Liver (tissue), 9 donors: ENCODE measurements around the gene CCNY. TPM values are rescaled to one million over a fixed set of nuclear protein-coding genes. Genes with fewer than 3 reads are reported as not detected.

Experiments used
- DNase-seq: peaks from one replicate; pipeline ENCODE4 v3.0.0-alpha.2; 2017; ENCODE audit warnings: low spot score
- H3K27ac ChIP-seq, 2 donors: one replicate each; pipeline ENCODE4 v1.7.0; 2013; ENCODE audit warnings: inconsistent platforms in 2 of 2, low read length in 2 of 2, control low read depth in 1 of 2, low read depth in 1 of 2, mild to moderate bottlenecking in 1 of 2
- H3K27me3 ChIP-seq, 4 donors: one replicate each; pipeline versions ENCODE4 v1.6.1 to v1.7.0; 2013; ENCODE audit warnings: low read length in 3 of 4, inconsistent platforms in 1 of 4, mild to moderate bottlenecking in 1 of 4, moderate library complexity in 1 of 4; ENCODE audit not compliant: control insufficient read depth in 4 of 4, insufficient read depth in 4 of 4
- H3K36me3 ChIP-seq, 4 donors: one replicate each; pipeline versions ENCODE4 v1.6.1 to v1.7.0; 2013; ENCODE audit warnings: low read length in 3 of 4, mild to moderate bottlenecking in 3 of 4, low read depth in 1 of 4, moderate library complexity in 1 of 4; ENCODE audit not compliant: control insufficient read depth in 4 of 4, insufficient read depth in 3 of 4
- H3K4me1 ChIP-seq, 4 donors: one replicate each; pipeline versions ENCODE4 v1.6.1 to v1.7.0; 2013; ENCODE audit warnings: low read length in 3 of 4, mild to moderate bottlenecking in 3 of 4, moderate library complexity in 1 of 4; ENCODE audit not compliant: control insufficient read depth in 4 of 4, insufficient read depth in 4 of 4
- H3K4me3 ChIP-seq, 3 donors: one replicate each; pipeline versions ENCODE4 v1.6.1 to v1.7.0; 2013; ENCODE audit warnings: low read length in 3 of 3, control low read depth in 1 of 3, low read depth in 1 of 3, mild to moderate bottlenecking in 1 of 3
- H3K9ac ChIP-seq, 2 donors: one replicate each; pipeline ENCODE4 v1.7.0; 2013; ENCODE audit warnings: low read length in 2 of 2, mild to moderate bottlenecking in 2 of 2, moderate library complexity in 2 of 2, control low read depth in 1 of 2, low read depth in 1 of 2
- H3K9me3 ChIP-seq, 4 donors: one replicate each; pipeline versions ENCODE4 v1.6.1 to v1.7.0; 2013; ENCODE audit warnings: low read length in 3 of 4; ENCODE audit not compliant: control insufficient read depth in 4 of 4
- ATF3 ChIP-seq: IDR thresholded peaks from 2 replicates; pipeline ENCODE4 v1.6.1; 2016; ENCODE audit warnings: antibody characterized with exemption
- CTCF ChIP-seq: fragments of 150-350 bp; IDR thresholded peaks from 2 replicates; pipeline ENCODE4 v1.5.1; 2017; ENCODE audit warnings: improper control_type of control experiment, low read depth, low read length; ENCODE audit not compliant: missing input control
- EGR1 ChIP-seq, 2 donors: IDR thresholded peaks; 2 replicates each; pipeline ENCODE4 v1.6.1; 2016 to 2018; ENCODE audit warnings: antibody characterized with exemption in 2 of 2, low read depth in 2 of 2
- FOXA1 ChIP-seq: IDR thresholded peaks from 2 replicates; pipeline ENCODE4 v1.6.1; 2016; ENCODE audit warnings: antibody characterized with exemption
- GABPA ChIP-seq, 2 donors: IDR thresholded peaks in 1 of 2; conservative IDR thresholded peaks in 1 of 2; 2 replicates each; pipeline ENCODE4 v1.6.1; 2016; ENCODE audit warnings: antibody characterized with exemption in 2 of 2, mild to moderate bottlenecking in 1 of 2, moderate library complexity in 1 of 2
- HNF4A ChIP-seq, 2 donors: conservative IDR thresholded peaks; 2 replicates each; pipeline ENCODE4 v1.6.1; 2016; ENCODE audit warnings: antibody characterized with exemption in 2 of 2, mild to moderate bottlenecking in 2 of 2
- HNF4G ChIP-seq: IDR thresholded peaks from 2 replicates; pipeline ENCODE4 v1.6.1; 2016; ENCODE audit warnings: antibody characterized with exemption
- JUND ChIP-seq, 2 donors: IDR thresholded peaks; 2 replicates each; pipeline ENCODE4 v1.6.1; 2016; ENCODE audit warnings: antibody characterized with exemption in 2 of 2
- MAX ChIP-seq: IDR thresholded peaks from 2 replicates; pipeline ENCODE4 v1.6.1; 2016; ENCODE audit warnings: antibody characterized with exemption
- NR2F2 ChIP-seq: IDR thresholded peaks from 2 replicates; pipeline ENCODE4 v1.6.1; 2016; ENCODE audit warnings: antibody characterized with exemption
- RAD21 ChIP-seq, 2 donors: IDR thresholded peaks; 2 replicates each; pipeline ENCODE4 v1.6.1; 2016; ENCODE audit warnings: antibody characterized with exemption in 2 of 2, mild to moderate bottlenecking in 2 of 2
- REST ChIP-seq: IDR thresholded peaks from 2 replicates; pipeline ENCODE4 v1.6.1; 2016; ENCODE audit warnings: antibody characterized with exemption, mild to moderate bottlenecking
- RXRA ChIP-seq, 2 donors: IDR thresholded peaks; 2 replicates each; pipeline ENCODE4 v1.6.1; 2017 to 2018; ENCODE audit warnings: antibody characterized with exemption in 2 of 2, mild to moderate bottlenecking in 1 of 2
- SP1 ChIP-seq: IDR thresholded peaks from 2 replicates; pipeline ENCODE4 v1.6.1; 2018; ENCODE audit warnings: antibody characterized with exemption, mild to moderate bottlenecking
- TAF1 ChIP-seq: conservative IDR thresholded peaks from 2 replicates; pipeline ENCODE4 v1.6.1; 2016; ENCODE audit warnings: antibody characterized with exemption, mild to moderate bottlenecking
- YY1 ChIP-seq: IDR thresholded peaks from 2 replicates; pipeline ENCODE4 v1.6.1; 2016; ENCODE audit warnings: antibody characterized with exemption, mild to moderate bottlenecking
- ZBTB33 ChIP-seq: IDR thresholded peaks from 2 replicates; pipeline ENCODE4 v1.6.1; 2016; ENCODE audit warnings: antibody characterized with exemption
- WGBS: extraction: QIAGEN DNeasy Blood & Tissue Kit; methylation state at CpG from one replicate; pipeline ENCODE4 v1.1.7; 2013; 5-methylcytosine and 5-hydroxymethylcytosine counted together
- polyA plus RNA-seq, 2 donors: library from polyadenylated mRNA; stranded (reverse) in 1 of 2; unstranded in 1 of 2; fragments of 200-250 nt in 1 of 2; fragments of >200 nt in 1 of 2; fragmentation: Nextera tagmentation in 1 of 2; extraction: Ambion mirVana in 1 of 2; gene quantifications; one replicate each; pipeline versions ENCODE4 v1.2.1 to v1.2.3, GENCODE V29; 2013 to 2015
- total RNA-seq, 2 donors: library from RNA; depleted of rRNA; stranded (reverse); fragments of >200 nt; gene quantifications; one replicate each; pipeline ENCODE4 v1.2.3, GENCODE V29; 2014
- donor health status: healthy.
- donor health status: healthy.
- donor health status: healthy.
- donor health status: healthy.
- donor health status: healthy.

CCNY gene
- total and polyA plus RNA-seq, 4 donors = 17.6 to 38.4 (median 21.8) TPM

GRCh38 chr10:35322636-35323035 lies 13.7 kb upstream of the CCNY start:
- no peak for DNase-seq
- Histone ChIP-seq H3K4me1 (peaks cover 0 to under 1% (median 0%) of the 10 kb centered on the region in 4 donors), H3K9me3 (peaks cover 0 to 4% (median 0%) of the 10 kb centered on the region in 4 donors), H3K36me3 (peaks cover 0 to 4% (median 3%) of the 10 kb centered on the region in 4 donors), H3K4me3 (no peak overlapping the region), H3K27ac (no peak overlapping the region), H3K27me3 (no peaks in the 10 kb centered on the region), H3K9ac (no peak overlapping the region)
- no peak for TF ChIP-seq MAX
- no peak for TF ChIP-seq HNF4G
- no peak for TF ChIP-seq EGR1 (IDR thresholded peaks at IDR 0.05; ENCODE audit: low read depth in 2 of 2)
- no peak for TF ChIP-seq JUND (IDR thresholded peaks at IDR 0.05)
- TF ChIP-seq ZBTB33 = no peak
- no peak for TF ChIP-seq NR2F2
- TF ChIP-seq TAF1 = no peak
- TF ChIP-seq HNF4A (conservative IDR thresholded peaks at IDR 0.05) = no peak
- TF ChIP-seq FOXA1 = no peak
- no peak for TF ChIP-seq YY1
- no peak for TF ChIP-seq SP1
- TF ChIP-seq ATF3 = no peak
- no peak for TF ChIP-seq CTCF
- TF ChIP-seq GABPA (IDR thresholded peaks at IDR 0.05 in 1 of 2, conservative IDR thresholded peaks at IDR 0.05 in 1 of 2) = no peak
- no peak for TF ChIP-seq REST
- no peak for TF ChIP-seq RXRA (IDR thresholded peaks at IDR 0.05)
- WGBS = over 99% methylated on average over 5 of the region's 5 CpGs

GRCh38 chr10:35324196-35324595 lies 12.1 kb upstream of the CCNY start:
- H3K4me3 ChIP-seq = no peak overlapping the region
- no peak for DNase-seq
- H3K27ac ChIP-seq = no peak overlapping the region
- peaks cover 0 to 4% (median 0%) of the 10 kb centered on the region in 4 donors for H3K9me3 ChIP-seq
- 96% methylated on average over 3 of the region's 3 CpGs for WGBS
- peaks cover 0 to 5% (median 0%) of the 10 kb centered on the region in 4 donors for H3K4me1 ChIP-seq
- H3K27me3 ChIP-seq = no peaks in the 10 kb centered on the region
- H3K36me3 ChIP-seq = peaks cover 0 to 4% (median 1%) of the 10 kb centered on the region in 4 donors
- H3K9ac ChIP-seq = no peak overlapping the region
- TF ChIP-seq REST = no peak
- no peak for TF ChIP-seq RAD21 (IDR thresholded peaks at IDR 0.05)
- TF ChIP-seq CTCF = no peak
- no peak for TF ChIP-seq ATF3
- no peak for TF ChIP-seq TAF1
- TF ChIP-seq EGR1 (IDR thresholded peaks at IDR 0.05; ENCODE audit: low read depth in 2 of 2) = no peak
- no peak for TF ChIP-seq RXRA (IDR thresholded peaks at IDR 0.05)
- no peak for TF ChIP-seq HNF4A (conservative IDR thresholded peaks at IDR 0.05)
- no peak for TF ChIP-seq MAX
- no peak for TF ChIP-seq NR2F2
